B cell (primary cell): ENCODE measurements around the gene RNF148. TPM values are rescaled to one million over a fixed set of nuclear protein-coding genes. Genes with fewer than 3 reads are reported as not detected.
"Not testable (repeated sequence)": the region's sequence is repeated elsewhere in the genome, so short reads cannot be mapped to it uniquely, and the experiment has no call there.

Source experiments
- ATAC-seq: fragments of 200-7000 bp; cut with Tn5 transposase; one replicate; pipeline ENCODE4 v1.10.0; 2021; ENCODE audit warnings: low read depth, mild to moderate bottlenecking, moderate number of reproducible peaks, moderate library complexity
- CTCF ChIA-PET: fragments of 350-600 bp; sonication (Branson Sonifier 250); formaldehyde crosslinking; loops from one replicate; lab custom pipeline; 2021; ENCODE audit warnings: antibody characterized with exemption, inconsistent platforms; lab: Charles Lee
- POLR2A ChIA-PET: fragments of 350-600 bp; sonication (Branson Sonifier 250); formaldehyde crosslinking; loops from one replicate; lab custom pipeline; 2021; ENCODE audit warnings: antibody characterized with exemption; lab: Charles Lee
- DNase-seq: peaks from one replicate; pipeline ENCODE4 v3.0.0; 2013
- H2AFZ ChIP-seq: 2 replicates; pipeline ENCODE4 v1.6.1; 2012; ENCODE audit warnings: mild to moderate bottlenecking, low read depth, low read length; ENCODE audit not compliant: insufficient read depth, poor library complexity, severe bottlenecking
- H3K27ac ChIP-seq, 2 donors: 1 replicate in 1 of 2; 2 replicates in 1 of 2; pipeline ENCODE4 v1.5.1; 2012 to 2013; ENCODE audit warnings: low read length in 2 of 2, mild to moderate bottlenecking in 2 of 2, moderate library complexity in 1 of 2
- H3K27me3 ChIP-seq, 4 experiments: fragments of 200-600 bp in 1 of 4; sonication (generic) in 1 of 4; replicated peaks in 1 of 4; 1 replicate in 2 of 4; 2 replicates in 2 of 4; pipeline versions ENCODE4 v1.6.1 to v1.7.0; 2013 to 2016; ENCODE audit warnings: low read length in 3 of 4, mild to moderate bottlenecking in 2 of 4, mixed read lengths in 1 of 4, moderate library complexity in 1 of 4; ENCODE audit not compliant: insufficient read depth in 4 of 4, control insufficient read depth in 3 of 4; ENCODE audit errors: control extremely low read depth in 1 of 4
- H3K36me3 ChIP-seq, 2 experiments: replicated peaks in 1 of 2; 1 replicate in 1 of 2; 2 replicates in 1 of 2; pipeline versions ENCODE4 v1.6.1 to v1.7.1; 2013; ENCODE audit warnings: low read length in 1 of 2; ENCODE audit not compliant: insufficient read depth in 2 of 2, control insufficient read depth in 1 of 2; ENCODE audit errors: control extremely low read depth in 1 of 2, extremely low read depth in 1 of 2
- H3K4me1 ChIP-seq, 2 donors: fragments of 200-600 bp in 1 of 2; sonication (generic) in 1 of 2; 1 replicate in 1 of 2; 2 replicates in 1 of 2; pipeline versions ENCODE4 v1.5.1 to v1.6.1; 2013 to 2017; ENCODE audit warnings: low read length in 2 of 2; ENCODE audit not compliant: control insufficient read depth in 2 of 2, insufficient read depth in 2 of 2
- H3K4me2 ChIP-seq: replicated peaks from 2 replicates; pipeline ENCODE3; 2012; ENCODE audit warnings: mild to moderate bottlenecking, low read depth, low read length; ENCODE audit not compliant: poor library complexity, severe bottlenecking
- H3K4me3 ChIP-seq, 5 experiments: fragments of 200-600 bp in 1 of 5; sonication (generic) in 1 of 5; 1 replicate in 3 of 5; 2 replicates in 2 of 5; pipeline versions ENCODE4 v1.5.1 to v1.7.0; 2011 to 2016; ENCODE audit warnings: low read length in 4 of 5, mild to moderate bottlenecking in 4 of 5, low read depth in 2 of 5, control low read depth in 1 of 5, moderate library complexity in 1 of 5; ENCODE audit not compliant: insufficient read depth in 1 of 5; ENCODE audit errors: control extremely low read depth in 1 of 5, extremely low read depth in 1 of 5
- H3K79me2 ChIP-seq: fragments of 200-600 bp; sonication (generic); one replicate; pipeline ENCODE4 v1.6.0; 2016; ENCODE audit warnings: low read length; ENCODE audit not compliant: control insufficient read depth, insufficient read depth
- H3K9ac ChIP-seq: fragments of 200-600 bp; sonication (generic); 2 replicates; pipeline ENCODE4 v1.6.1; 2017; ENCODE audit warnings: mild to moderate bottlenecking, low read length, moderate library complexity
- H3K9me3 ChIP-seq, 3 donors: one replicate each; pipeline versions ENCODE4 v1.6.1 to v1.7.1; 2013; ENCODE audit warnings: low read length in 2 of 3; ENCODE audit not compliant: control insufficient read depth in 2 of 3, insufficient read depth in 1 of 3; ENCODE audit errors: control extremely low read depth in 1 of 3
- H4K20me1 ChIP-seq: 2 replicates; pipeline ENCODE4 v1.6.0; 2012; ENCODE audit warnings: mild to moderate bottlenecking, low read length; ENCODE audit not compliant: insufficient read depth, control insufficient read depth, poor library complexity, severe bottlenecking
- H3K27ac Mint-ChIP-seq: one replicate; pipeline ENCODE4 v1.8.0; 2021; ENCODE audit warnings: mixed read lengths
- H3K27me3 Mint-ChIP-seq: one replicate; pipeline ENCODE4 v1.8.0; 2021; ENCODE audit warnings: mixed read lengths
- H3K4me1 Mint-ChIP-seq: one replicate; pipeline ENCODE4 v1.8.0; 2021; ENCODE audit warnings: mixed read lengths
- H3K4me3 Mint-ChIP-seq: one replicate; pipeline ENCODE4 v1.8.0; 2021; ENCODE audit warnings: mixed read lengths
- H3K9me3 Mint-ChIP-seq: one replicate; pipeline ENCODE4 v1.8.0; 2022; ENCODE audit warnings: mixed read lengths; ENCODE audit not compliant: insufficient read depth
- CTCF ChIP-seq: fragments of 200-600 bp; IDR thresholded peaks from one replicate; pipeline ENCODE4 v1.8.0; 2022; ENCODE audit warnings: antibody characterized with exemption, mild to moderate bottlenecking
- EZH2 ChIP-seq: IDR thresholded peaks from 2 replicates; pipeline ENCODE4 v1.6.1; 2012; ENCODE audit warnings: borderline replicate concordance, low read depth, mild to moderate bottlenecking, moderate library complexity, low read length; ENCODE audit not compliant: insufficient read depth, poor library complexity, severe bottlenecking
- WGBS: methylation state at CpG from one replicate; pipeline ENCODE4 v1.1.5; 2013; ENCODE audit warnings: missing lambda C conversion rate; ENCODE audit not compliant: insufficient coverage; 5-methylcytosine and 5-hydroxymethylcytosine counted together
- intact Hi-C: fragments of 100-400 bp; cut with micrococcal nuclease; formaldehyde crosslinking; loops from one replicate; pipeline ENCODE4 v1.10.0; 2022
- polyA plus RNA-seq: library from polyadenylated mRNA; depleted of rRNA; stranded (reverse); fragments of >200 nt; gene quantifications from 2 replicates; pipeline ENCODE4 v1.2.3, GENCODE V29; 2012
- total RNA-seq, 2 donors: library from RNA; stranded (reverse); fragments of 120-200 nt in 1 of 2; gene quantifications; 1 replicate in 1 of 2; 2 replicates in 1 of 2; pipeline versions ENCODE4 v1.2.3 to v1.2.4, GENCODE V29; 2013 to 2022

RNF148 gene
- total and polyA plus RNA-seq, 2 donors (not counting 1 experiment from before 2014, with no cell fraction given) = not detected

DNA sequence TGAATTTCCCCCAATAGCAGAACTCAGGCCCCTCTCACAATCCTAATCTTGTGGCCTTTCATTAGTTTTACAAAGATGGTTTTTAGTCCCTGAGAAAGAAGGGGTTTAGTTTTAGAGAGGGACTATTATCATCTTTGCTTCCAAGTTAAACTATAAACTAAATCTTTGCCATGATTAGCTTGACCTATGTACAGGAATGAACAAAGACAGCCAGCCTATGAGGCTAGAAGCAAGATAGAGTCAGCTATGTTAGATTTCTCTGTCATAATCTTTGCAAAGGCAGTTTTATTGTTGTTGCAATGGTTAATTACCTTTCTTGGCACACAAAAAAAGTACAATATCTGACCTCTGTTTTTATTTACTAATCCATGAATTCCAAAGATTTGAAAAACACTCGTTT lies 22.9 kb downstream of the RNF148 start:
- H3K27ac Mint-ChIP-seq = no peak overlapping the region
- Histone ChIP-seq H3K4me1 (no peaks in the 10 kb centered on the region), H3K27ac (no peak overlapping the region), H3K36me3 (no peaks in the 10 kb centered on the region), H3K9ac (no peak overlapping the region), H2AFZ (no peak overlapping the region), H3K79me2 (no peaks in the 10 kb centered on the region), H3K4me2 (no peak overlapping the region), H3K4me3 (no peak overlapping the region), H3K27me3 (no peaks in the 10 kb centered on the region), H4K20me1 (no peaks in the 10 kb centered on the region), H3K9me3 (peaks cover 0 to 3% (median 0%) of the 10 kb centered on the region in 3 donors)
- no peaks in the 10 kb centered on the region for H3K4me1 Mint-ChIP-seq
- ChIA-PET POLR2A (no interaction called here), CTCF (no interaction called here)
- ATAC-seq (no peak), DNase-seq (no peak)
- peaks cover 6% of the 10 kb centered on the region for H3K9me3 Mint-ChIP-seq
- TF ChIP-seq CTCF = no peak
- no peak for TF ChIP-seq EZH2
- no CpG with 5 or more reads among the region's 1 CpG for WGBS
- H3K4me3 Mint-ChIP-seq = no peak overlapping the region
- intact Hi-C loops = no loop called here
- H3K27me3 Mint-ChIP-seq = no peaks in the 10 kb centered on the region

DNA sequence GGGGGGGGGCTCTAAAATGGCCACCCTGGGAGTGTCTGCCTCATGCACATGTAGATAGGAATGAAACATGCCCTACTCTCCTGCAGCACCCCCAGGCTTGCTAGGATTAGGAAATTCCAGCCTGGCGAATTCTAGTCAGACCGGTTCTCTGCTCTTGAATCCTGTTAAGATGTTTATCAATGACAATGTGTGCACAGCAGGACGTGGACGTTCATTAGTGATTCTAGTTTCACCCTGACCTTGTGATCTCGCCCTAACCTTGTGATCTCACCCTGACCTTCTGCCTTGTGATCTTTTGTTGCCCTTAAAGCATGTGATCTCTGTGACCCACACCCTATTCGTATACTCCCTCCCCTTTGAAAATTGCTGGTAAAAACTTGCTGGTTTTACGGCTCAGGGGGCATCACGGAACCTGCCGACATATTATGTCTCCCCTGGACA lies 23.4 kb downstream of the RNF148 start:
- H3K9me3 ChIP-seq, H3K4me3 ChIP-seq, H3K4me3 Mint-ChIP-seq, H3K4me1 Mint-ChIP-seq, intact Hi-C loops, POLR2A ChIA-PET, H3K4me2 ChIP-seq, H3K79me2 ChIP-seq, H2AFZ ChIP-seq, H3K9ac ChIP-seq, H3K9me3 Mint-ChIP-seq, H3K4me1 ChIP-seq, H3K27ac Mint-ChIP-seq, H3K27me3 Mint-ChIP-seq, CTCF ChIA-PET, DNase-seq, H3K27ac ChIP-seq, H3K36me3 ChIP-seq, ATAC-seq, H3K27me3 ChIP-seq, H4K20me1 ChIP-seq: not testable (repeated sequence)
- WGBS = 75% methylated on average over 8 of the region's 9 CpGs
